Measurements from ENCODE around the gene PRPF38B.
"Not testable (repeated sequence)": the region's sequence is repeated elsewhere in the genome, so short reads cannot be mapped to it uniquely, and the experiment has no call there.

Gene PRPF38B

DNA sequence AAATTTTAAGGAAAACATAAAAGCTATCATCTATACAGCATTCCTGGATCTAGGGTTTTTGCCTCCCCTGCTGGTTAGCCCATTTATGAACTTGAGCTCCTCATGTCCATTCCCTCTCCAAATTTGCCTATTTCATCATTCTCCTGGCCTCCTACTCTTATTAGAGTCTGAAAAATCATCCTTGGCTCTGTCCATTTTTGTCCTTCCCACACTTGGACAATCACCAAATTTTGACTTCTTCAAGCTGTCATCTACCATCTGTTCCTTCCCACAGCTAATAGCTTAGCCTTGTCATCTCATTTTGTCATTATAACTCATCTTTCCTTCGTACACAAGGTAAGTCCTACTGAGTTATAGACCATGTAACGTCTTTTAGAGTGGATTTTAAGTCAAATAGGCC lies 29.0 kb upstream of the PRPF38B start:
- Histone ChIP-seq H3K4me3 (no peak overlapping the region), H3K27ac (no peak overlapping the region), H3K9me3 (no peaks in the 10 kb centered on the region), H3K27me3 (no peaks in the 10 kb centered on the region), H3K4me1 (peaks cover 0 to 7% (median 6%) of the 10 kb centered on the region in 4 donors), H3K36me3 (no peaks in the 10 kb centered on the region)
- DNase-seq: no peak
- intact Hi-C loops (cut with DNase I; ENCODE audit: low total_unique reads): no loop called here
- TF ChIP-seq CTCF (IDR thresholded peaks at IDR 0.05): no peak

GRCh38 chr1:108664481-108664880 lies 27.6 kb upstream of the PRPF38B start:
- Histone ChIP-seq H3K4me3 (no peak overlapping the region), H3K36me3 (no peaks in the 10 kb centered on the region), H3K27me3 (no peaks in the 10 kb centered on the region), H3K27ac (no peak overlapping the region), H3K4me1 (peaks cover 0 to 7% (median 6%) of the 10 kb centered on the region in 4 donors), H3K9me3 (no peaks in the 10 kb centered on the region)
- intact Hi-C loops (cut with DNase I; ENCODE audit: low total_unique reads): no loop called here
- DNase-seq: no peak
- no peak for TF ChIP-seq CTCF (IDR thresholded peaks at IDR 0.05)

DNA sequence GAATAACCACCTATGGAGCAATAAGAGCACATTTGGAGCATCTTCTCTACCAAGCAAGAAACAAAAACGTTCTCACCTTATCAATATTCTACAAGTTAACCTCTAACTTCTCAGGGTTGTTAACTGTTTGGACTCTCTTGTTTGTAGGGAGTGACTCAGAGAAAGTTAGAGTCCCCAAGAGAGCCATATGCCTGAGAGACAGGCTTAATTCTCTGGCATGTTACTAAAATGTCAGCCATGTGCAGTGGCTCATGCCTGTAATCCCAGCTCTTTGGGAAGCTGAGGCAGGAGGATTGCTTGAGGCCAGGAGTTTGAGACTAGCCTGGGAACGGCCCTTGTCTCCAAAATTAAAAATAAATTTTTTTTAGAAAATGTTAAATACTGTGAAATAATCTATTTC lies 27.0 kb upstream of the PRPF38B start:
- no peak overlapping the region for H3K27ac ChIP-seq
- H3K36me3 ChIP-seq: no peaks in the 10 kb centered on the region
- H3K9me3 ChIP-seq: no peaks in the 10 kb centered on the region
- TF ChIP-seq CTCF (IDR thresholded peaks at IDR 0.05): no peak
- intact Hi-C loops (cut with DNase I; ENCODE audit: low total_unique reads): no loop called here
- H3K27me3 ChIP-seq: peaks cover 0 to 2% of the 10 kb centered on the region in 2 donors
- DNase-seq: no peak
- H3K4me3 ChIP-seq: no peak overlapping the region
- H3K4me1 ChIP-seq: peaks cover 0 to 7% (median 6%) of the 10 kb centered on the region in 4 donors

- DNase-seq: no peak
Observed at GRCh38 chr1:108665771-108666170, 26.3 kb upstream of the PRPF38B start.

GRCh38 chr1:108667422-108667821 lies 24.7 kb upstream of the PRPF38B start:
- intact Hi-C loops (cut with DNase I; ENCODE audit: low total_unique reads); H3K36me3 ChIP-seq; H3K9me3 ChIP-seq; H3K4me1 ChIP-seq; H3K27ac ChIP-seq; H3K4me3 ChIP-seq; DNase-seq: not testable (repeated sequence)
- peaks cover 0 to 18% of the 10 kb centered on the region in 2 donors for H3K27me3 ChIP-seq

More at GRCh38 chr1:108665771-108666170, 26.3 kb upstream of the PRPF38B start:
- intact Hi-C loops (cut with DNase I; ENCODE audit: low total_unique reads): no loop called here
- H3K27ac ChIP-seq: no peak overlapping the region
- H3K4me3 ChIP-seq: no peak overlapping the region
- peaks cover 0 to 7% (median 6%) of the 10 kb centered on the region in 4 donors for H3K4me1 ChIP-seq
- H3K9me3 ChIP-seq: no peaks in the 10 kb centered on the region
- H3K27me3 ChIP-seq: peaks cover 0 to 9% of the 10 kb centered on the region in 2 donors
- H3K36me3 ChIP-seq: no peaks in the 10 kb centered on the region
- no peak for TF ChIP-seq CTCF (IDR thresholded peaks at IDR 0.05)

DNA sequence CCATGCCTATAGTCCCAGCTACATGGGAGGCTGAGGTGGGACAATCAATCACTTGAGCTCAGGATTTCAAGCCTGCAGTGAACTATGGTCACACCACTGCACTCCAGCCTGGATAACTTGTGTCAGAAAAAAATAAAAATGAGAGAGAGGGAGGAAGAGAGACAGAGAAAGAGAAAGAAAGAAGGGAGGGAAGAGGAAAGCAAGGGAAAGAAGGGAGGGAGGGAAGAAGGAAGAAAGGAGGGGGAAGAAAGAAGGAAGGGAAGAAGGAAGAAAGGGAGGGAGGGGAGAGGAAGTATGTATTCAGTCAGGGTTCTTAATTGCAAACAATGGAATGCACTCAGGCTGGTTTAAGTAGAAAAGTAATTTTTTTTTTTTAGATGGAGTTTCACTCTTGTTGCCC lies 23.3 kb upstream of the PRPF38B start:
- no peak for TF ChIP-seq CTCF (IDR thresholded peaks at IDR 0.05)
- Histone ChIP-seq H3K27ac (no peak overlapping the region), H3K4me3 (no peak overlapping the region), H3K9me3 (no peaks in the 10 kb centered on the region), H3K4me1 (no peaks in the 10 kb centered on the region), H3K36me3 (no peaks in the 10 kb centered on the region), H3K27me3 (peaks cover 0 to 18% of the 10 kb centered on the region in 2 donors)
- intact Hi-C loops (cut with DNase I; ENCODE audit: low total_unique reads): no loop called here
- DNase-seq: no peak

Data from tibial artery (tissue), 4 donors.